GM18508 (cell line): Measurements from ENCODE around the gene PFKFB4.
"Not testable (repeated sequence)": the region's sequence is repeated elsewhere in the genome, so short reads cannot be mapped to it uniquely, and the experiment has no call there.

Source experiments
- ATAC-seq: cut with Tn5 transposase; IDR thresholded peaks from one replicate; pipeline ENCODE4 v1.9.1; 2021; ENCODE audit warnings: moderate number of reproducible peaks; ENCODE audit not compliant: insufficient read depth, unreplicated experiment

The PFKFB4 gene

DNA sequence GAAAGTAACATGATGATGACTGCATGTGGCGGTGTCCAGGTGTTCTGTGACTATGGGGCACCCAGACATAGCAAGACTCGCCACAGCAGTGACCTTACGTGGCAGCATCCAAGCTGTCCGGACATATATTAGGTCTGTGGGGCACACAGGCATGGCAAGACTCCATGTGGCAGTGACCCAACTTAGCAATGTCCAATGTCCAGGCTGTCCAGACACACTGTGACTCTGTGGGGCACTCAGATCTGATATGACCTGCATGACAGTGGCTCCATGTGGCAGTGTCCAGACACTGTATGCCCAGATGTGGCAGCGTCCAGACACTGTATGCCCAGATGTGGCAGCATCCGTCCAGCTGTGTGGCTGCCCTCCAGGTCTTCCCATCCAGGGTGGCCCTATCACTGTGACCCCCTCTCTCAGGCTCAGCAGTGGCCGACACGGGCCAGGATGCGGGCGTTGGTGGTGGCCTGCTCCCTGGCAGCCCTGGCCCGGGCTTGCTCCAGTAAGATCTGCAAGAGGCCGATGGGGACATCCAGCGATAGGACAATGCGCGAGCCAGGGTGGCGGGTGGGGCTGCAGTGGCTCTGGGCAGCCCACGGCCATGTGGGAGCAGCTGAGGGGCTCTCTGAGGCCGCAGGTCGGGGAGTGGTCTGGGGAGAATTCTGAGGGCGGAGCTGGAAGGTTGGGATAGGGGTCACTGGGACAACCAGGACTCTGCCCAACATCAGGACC lies 5.9 kb upstream of the PFKFB4 start:
- no peak for ATAC-seq

DNA sequence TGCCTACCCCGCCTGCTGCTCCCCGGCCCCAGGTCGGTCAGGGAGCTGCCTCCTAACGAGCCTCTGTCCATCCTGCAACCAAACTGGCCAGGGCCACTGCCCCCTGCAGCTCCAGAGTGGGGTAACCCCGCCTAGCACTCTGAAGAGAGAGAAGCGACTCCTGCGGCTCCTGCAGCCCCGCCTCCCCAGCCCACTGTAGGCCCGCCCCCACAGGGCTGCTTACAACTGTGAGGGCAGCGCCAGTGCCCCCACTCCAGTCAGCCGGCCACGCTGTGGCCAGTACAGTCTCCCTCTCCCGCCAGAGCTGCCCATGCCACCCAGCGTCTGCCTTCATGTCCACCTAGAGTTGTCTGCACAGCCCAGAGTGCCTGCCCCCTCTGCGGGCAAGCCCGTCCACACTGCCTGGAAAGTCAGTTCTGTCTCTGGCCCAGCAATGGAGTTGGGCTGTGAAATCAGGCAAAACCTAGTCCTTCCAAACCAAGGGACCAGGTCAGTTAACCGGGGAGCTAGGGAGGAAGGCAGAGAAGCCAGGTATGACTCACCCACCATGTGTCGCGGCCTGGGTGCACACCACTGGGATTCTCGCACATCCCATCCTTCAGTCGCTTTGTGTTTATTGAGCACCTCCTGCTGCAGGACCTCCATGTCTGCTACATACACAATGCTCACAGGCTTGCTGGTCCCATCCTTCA lies 4.6 kb upstream of the PFKFB4 start:
- no peak for ATAC-seq

DNA sequence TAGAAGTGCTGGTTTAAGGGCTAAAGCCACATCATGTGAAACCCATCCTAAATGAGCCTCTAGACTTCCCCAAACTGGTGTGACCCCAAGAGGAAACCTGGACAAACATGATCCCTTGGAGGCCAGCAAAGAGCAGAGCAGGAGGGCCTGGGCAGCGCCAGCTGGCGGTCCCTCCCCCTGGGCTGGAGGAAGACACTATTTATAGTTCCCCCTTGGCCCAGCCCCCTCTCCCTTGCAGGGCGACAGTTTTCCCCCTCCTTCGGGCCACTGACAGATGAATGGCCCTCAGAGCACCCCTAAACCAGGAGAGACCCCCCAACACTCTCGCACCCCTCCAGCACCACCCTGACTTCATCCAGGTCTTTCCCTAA lies 4.0 kb upstream of the PFKFB4 start:
- no peak for ATAC-seq

DNA sequence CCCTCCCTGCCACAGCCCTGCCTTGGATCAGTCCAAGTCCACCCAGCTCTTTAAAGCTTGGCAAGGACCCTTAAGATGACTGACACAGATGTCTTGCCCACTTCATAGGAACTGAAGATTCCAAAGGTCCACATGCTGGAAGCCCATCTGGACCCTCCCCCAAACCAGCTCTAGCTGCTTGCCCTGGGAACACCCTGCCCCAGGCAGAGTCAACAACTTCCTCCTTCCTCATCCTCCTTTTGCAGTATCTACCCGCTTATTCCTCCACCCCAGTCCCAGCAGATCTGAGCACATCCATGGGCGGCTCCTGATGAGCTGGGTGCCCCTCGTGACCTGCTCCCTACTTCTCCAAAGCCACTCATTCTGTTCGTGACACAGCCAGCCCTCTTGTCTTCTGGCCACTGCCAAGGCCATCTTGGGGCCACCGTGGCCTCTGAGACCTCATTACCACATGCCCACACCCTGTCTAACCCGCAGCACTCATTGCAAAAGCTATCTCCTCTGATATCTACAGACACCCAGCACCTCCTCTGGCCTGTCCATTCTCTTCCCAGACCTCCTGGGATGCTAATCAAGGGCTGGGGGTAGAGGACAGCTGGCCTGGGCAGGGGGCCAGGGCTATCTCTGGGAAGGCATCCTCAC lies 2.0 kb upstream of the PFKFB4 start:
- no peak for ATAC-seq

DNA sequence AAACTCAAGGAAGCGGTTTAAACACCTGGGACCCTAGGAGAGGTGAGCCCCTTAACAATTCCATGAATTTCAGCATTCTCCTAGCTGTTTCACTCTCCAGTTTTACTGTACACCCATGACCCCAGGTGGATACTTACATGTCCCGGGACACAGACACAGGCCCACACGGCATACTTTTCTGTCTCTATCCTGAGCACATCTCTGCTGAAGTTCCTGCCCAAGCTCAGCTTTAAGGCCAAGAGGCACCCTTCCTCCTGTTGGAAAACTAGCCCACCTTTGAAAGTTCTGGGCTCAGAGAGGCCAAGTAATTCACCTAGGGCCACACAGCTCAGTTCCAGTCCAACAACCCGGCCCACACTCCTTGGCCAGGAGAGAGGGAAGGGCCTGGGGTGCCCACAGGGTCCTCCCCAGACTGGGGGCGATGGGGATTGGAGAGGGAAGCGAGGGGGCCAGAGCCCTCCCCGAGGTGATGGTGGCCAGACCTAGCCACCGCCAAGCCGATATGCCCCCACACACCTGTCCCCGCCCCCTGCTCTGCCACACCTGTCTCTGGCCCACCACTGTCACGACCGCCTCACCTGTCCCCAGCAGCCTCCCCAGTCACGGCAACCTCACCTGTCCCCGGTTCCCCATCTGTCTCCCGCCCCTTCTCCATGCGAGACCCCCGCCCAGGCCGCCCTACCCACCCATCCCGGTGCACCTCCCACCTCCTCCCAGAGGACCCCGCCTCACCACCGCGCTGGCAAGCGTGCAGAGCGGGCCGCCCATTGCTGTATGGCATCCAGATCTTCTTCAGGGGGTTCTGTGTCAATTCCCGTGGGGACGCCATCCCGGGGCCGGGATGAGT lies 431 bp downstream of the PFKFB4 start:
- ATAC-seq: no peak

DNA sequence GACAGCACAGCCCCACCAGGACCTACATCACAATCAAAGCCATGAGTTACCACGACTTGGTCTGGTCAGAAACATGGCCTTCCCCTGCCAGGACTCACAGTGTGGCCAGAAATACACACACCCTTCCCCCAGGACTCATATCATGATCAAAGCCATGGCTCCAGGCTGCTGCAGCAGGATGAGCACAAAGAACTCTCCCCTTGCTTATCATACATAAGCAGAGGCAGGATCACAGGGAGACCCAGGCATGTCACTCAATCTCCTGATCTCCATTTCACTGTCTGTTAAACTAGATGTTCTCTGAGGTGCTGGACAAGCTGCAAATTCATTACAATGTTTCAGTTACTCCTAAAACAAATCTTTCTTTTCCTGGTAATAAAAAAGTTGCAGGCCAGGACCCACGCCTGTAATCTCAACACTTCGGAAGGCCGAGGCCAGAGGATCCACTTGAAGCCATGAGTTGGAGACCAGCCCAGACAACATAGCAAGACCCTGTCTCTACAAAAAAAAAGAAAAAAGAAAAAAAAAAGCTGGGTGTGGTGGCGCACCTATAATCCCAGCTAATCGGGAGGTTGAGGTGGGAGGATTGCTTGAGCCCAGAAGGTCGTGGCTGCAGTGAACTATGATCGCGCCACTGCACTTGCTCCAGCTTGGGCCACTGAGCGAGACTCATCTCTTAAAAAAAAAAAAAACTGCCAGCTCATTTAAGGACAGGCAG lies 1.2 kb downstream of the PFKFB4 start:
- ATAC-seq: no peak

DNA sequence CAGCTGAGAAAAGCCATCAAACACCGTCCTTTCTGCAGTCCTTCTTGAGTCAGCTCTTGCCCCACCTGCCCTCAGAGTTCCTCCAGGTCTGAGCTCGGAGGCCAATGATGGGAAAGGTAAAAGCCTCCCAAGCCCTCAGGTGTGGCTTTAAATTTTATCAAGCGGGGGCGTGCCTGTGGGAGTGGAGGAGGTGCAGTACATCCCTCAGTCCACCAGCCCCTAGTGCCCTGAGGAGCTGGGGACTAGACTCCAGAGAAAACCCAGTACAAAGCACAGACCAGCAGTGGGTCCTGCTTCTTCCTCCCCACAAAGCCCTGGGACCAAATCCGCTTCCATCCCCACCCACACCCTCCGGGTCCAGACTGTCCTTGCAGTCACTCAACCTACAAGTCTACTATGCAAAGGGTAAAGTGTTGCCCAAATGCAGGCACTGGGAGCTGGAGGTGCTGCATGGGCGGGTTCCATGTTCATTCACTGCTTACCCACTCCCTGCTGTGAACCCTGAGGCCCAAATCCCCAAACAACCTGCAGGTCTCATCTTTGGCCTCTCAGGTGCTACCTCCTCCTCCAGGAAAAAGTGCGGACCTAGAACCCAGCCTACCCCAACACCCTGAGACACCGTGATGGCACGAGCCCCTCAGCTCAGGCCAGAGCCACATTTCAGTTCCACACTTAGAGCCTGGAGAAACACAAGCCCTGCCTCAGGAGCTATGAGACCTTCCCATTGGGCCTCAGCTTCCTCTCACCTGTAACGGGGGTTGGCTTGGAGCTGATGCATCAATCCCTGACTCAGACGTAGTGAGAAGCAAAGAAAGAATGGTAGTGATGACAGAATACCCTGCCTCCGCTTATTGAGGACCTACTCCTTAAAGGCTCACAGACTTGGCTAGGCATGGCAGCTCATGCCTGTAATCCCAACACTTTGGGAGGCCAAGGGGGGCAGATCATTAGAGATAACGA lies 2.4 kb downstream of the PFKFB4 start:
- ATAC-seq: no peak

DNA sequence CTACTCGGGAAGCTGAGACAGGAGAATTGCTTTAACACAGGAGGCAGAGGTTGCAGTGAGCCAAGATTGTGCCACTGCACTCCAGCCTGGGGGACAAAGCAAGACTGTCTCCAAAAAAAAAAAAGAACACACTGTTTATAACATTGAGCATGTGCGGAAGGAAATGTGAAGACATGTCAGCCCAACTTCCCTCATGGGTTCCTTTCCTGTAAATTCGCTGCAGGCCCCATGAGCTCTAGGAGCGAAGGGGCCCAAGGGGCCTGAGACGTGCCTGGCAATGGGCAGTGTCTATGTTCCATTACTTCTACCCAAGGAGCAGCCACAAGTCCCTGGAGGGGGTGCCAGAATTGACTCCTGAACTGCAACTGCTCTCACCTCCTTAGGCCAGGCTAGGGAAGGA lies 3.2 kb downstream of the PFKFB4 start:
- no peak for ATAC-seq

DNA sequence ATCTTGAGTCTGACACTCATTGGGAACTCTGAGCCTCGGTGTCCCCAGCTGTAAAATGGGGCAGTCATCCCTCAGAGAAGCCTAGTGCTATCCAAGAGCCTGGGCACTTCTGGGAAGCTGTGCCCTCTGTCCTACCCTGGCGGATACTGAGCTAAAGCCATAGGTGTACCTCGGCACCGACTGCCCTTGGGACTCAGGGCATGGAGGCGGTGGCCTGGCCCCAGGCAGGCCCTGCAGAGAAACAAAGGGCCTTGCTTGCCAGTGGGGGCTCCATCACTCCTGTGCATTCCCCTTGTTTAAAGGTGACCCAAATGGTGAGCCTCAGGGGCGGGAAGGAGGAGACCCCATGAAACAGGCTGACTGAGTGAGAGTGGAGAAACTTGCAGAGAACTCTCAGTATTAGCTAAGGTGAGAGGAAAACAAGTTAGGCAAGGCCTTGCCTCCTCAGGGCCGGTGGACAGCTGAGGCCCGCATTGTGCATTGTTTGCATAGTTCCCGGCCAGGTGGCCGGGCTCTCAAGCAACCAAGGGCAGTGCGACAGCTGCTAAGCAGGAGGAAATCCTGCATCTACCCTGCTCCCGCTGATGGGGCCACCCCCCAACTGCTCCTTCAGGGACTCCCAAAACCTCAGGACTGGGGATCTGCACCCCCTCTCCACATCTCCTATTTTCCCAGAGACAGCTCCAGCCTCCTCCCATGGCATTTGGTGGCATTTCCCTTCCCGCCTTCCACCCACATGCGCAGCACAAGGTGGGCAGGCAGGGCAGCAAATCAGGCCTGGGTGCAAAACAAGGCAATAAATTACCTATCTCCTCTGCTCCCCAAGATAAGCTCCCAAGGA lies 4.3 kb downstream of the PFKFB4 start:
- ATAC-seq: no peak

DNA sequence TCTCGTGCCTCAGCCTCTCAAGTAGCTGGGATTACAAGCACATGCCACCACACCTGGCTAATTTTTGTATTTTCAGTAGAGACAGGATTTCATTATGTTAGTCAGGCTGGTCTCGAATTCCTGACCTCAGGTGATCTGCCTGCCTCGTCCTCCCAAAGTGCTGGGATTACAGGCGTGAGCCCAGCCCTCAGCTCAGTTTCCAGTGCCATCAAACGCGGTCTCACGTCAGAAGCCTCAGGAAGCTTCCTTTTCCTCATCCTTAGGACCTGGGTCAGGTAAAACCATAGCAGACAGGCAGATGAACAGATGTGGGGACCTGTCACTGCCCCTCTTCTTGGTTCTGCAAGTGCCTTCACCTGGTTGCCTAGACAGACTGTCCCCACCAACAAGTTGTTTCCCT lies 5.0 kb downstream of the PFKFB4 start:
- not testable (repeated sequence) for ATAC-seq

DNA sequence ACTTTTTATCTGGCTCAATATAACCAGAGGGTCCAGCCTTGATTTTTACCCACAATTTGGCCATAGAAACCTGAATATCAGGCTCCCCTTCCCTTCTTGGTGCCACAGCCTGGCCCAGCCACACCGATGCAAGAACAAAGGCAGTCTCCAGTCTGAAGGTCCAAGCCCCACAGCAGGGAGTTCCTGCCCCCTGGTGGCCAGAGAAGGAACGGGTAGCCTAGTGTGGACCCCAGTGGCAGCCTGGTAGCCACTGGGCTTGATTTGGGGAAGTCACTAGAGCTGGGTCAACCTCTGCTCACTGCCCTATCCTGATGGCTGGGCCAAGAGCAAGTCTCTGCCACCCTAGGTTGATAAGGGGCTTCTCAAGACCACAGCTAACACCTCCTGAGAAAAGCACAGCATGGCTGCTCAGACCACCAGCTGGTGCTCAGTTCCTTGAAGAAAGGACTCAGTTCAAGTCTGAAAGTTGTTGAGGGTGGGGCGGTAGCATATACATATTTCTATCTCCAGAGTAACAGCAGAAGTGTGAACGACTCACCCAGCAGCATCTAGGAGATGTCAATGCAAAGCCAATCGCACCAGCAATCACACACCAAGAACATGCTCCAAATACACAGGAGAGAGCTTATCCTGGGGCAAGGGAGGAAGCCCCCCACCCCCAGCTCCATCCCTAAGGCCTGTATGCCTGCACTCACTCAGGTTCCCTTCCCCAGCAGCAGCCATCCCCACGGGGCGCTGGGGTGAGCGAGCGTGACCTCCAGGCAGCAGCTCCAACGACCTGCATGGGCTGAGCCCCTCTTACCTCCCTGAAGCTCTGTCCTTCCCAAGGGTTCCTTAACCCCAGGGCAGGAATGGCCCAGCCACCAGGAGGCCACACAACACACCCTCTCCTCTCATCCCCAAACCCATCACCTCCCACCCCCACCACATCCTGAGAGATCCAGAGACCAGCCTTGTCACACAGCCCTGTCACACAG lies 7.6 kb downstream of the PFKFB4 start:
- no peak for ATAC-seq

DNA sequence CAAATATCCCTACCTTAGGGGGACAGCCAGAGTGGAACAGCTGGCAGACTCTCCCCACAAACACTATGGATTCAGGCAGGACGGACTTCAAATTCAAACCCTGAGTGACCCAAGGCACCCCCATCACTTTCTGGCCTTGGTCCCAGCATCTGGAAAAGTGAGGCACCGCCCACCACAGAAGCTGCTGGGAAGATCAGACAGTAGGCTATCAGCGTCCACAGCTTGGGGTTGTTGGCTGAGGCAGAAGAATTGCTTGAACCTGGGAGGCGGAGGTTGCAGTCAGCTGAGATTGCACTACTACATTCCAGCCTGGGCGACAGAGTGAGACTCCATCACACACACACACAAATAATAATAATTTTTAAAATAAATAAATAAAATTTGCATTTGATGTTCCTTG lies 8.5 kb downstream of the PFKFB4 start:
- ATAC-seq: no peak

DNA sequence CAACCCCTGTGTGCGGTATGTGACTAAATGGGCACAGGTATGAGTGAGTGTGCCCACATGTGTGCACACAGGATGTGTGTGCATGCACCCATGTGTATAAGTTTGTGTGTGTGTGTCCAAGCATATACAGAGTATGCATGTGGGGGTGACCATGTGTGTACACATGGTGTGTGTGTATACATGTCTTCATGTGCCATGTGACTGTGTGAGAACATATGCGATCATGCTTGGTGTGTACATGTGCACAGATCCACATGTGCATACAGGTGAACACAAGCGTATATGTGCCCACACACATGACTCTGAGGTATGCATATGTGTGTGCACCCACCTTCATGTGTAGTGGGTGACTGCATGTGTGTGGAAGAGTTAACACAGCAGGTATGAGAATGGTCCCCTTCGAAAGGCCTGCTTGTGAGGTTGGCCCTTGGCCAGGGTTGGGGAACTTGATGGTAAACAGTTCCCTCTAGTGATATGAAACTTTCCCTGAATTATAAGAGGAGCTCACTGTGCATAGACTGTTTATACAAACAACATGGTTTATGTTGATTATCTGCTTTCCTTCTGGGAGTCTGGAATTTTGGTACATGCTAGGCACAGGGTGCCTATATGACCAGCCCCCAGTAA lies 10.3 kb downstream of the PFKFB4 start:
- ATAC-seq: no peak

DNA sequence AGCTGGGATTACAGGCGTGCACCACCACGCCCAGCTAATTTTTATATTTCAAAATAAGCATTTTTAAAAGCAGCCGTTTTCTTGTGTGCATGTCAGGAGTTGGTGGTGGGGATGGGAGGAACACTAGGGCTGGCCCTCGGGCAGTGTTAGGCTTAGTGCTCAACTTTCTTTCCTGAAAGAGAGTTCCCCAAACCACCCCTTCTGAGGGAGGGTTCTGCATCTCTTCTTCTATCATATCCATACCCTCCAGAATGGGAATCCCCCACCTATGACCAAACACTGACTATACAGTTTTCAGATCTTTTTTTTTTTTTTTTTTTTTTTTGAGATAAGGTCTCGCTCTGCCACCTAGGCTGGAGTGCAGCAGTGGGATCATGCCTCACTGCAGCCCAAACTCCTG lies 12.5 kb downstream of the PFKFB4 start:
- ATAC-seq: no peak

DNA sequence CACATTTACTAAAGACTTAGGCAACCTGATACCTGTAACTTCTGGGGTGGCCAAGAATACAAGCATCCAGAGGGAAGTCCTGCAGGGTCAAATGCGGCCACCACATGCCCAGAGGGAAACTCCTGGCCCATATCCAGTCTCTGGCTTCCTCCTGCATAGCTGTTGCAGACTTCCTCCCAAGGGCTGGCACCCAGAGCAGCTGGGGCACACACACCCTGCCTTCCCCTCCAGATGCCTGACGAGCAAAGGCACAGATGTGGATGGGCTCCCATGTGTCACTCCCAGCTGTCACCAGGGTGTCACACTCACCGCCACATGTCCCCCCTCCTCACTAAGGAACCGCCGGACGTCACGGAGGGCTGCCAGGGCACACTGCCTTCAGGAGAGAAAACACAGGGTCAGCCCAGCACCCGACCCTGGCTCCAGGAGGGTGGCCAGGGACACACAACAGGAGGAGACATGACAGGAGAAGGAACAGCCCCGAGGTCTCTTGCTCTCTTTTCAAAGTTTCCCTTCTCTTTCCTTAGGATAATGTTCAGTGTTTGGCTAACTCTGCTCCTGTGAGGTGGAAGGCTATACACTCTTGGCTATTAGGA lies 13.2 kb downstream of the PFKFB4 start:
- ATAC-seq: no peak

DNA sequence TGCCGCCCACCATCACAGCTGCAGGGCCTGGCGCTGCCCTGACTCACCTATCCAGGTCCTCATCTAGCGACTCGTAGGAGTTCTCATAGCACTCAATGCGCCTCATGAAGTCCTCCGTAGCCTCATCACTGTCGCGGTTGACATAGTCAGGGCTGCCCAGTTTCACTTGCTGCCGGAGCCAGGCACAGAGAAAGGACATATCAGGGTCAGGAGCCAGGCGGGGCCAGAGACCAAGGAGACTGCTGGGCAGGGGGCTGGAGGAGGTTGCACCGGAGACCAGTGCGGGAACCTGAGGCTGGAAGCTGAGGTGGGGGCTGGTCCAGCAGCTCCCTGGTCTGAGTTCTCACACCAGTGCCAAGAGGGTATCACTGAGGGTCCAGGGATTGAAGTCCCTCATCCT lies 18.2 kb downstream of the PFKFB4 start:
- no peak for ATAC-seq
